ENCODE results near the gene SLC25A48.

SLC25A48 gene

GRCh38 chr5:135830876-135831275 lies 3.6 kb upstream of the SLC25A48 start:
- Histone ChIP-seq H3K4me3 (ENCODE audit: low read length) (no peak overlapping the region), H3K9me3 (ENCODE audit: control insufficient read depth, insufficient read depth, low read length) (no peaks in the 10 kb centered on the region), H4K20me1 (ENCODE audit: control insufficient read depth, insufficient read depth, low read depth, low read length) (no peaks in the 10 kb centered on the region), H3F3A (ENCODE audit: control insufficient read depth, insufficient read depth) (no peaks in the 10 kb centered on the region), H3K27me3 (ENCODE audit: control insufficient read depth, low read length) (no peaks in the 10 kb centered on the region), H3K9me2 (replicated peaks; ENCODE audit: control insufficient read depth, low read length) (no peaks in the 10 kb centered on the region), H3K27ac (ENCODE audit: low read depth, low read length) (no peak overlapping the region), H3K79me2 (ENCODE audit: control insufficient read depth, low read length) (no peaks in the 10 kb centered on the region), H3K36me3 (ENCODE audit: control insufficient read depth, low read length) (no peaks in the 10 kb centered on the region), H3K4me1 (ENCODE audit: control insufficient read depth, low read length) (no peaks in the 10 kb centered on the region), H3K4me2 (ENCODE audit: low read length) (no peak overlapping the region)
- TF ChIP-seq EZH2phosphoT487 (IDR thresholded peaks at IDR 0.05; ENCODE audit: borderline replicate concordance, low read length) (no peak), CTCF (IDR thresholded peaks at IDR 0.05; ENCODE audit: low read depth, low read length, poor library complexity, severe bottlenecking) (no peak)

GRCh38 chr5:135831439-135831838 lies 3.0 kb upstream of the SLC25A48 start:
- TF ChIP-seq CTCF (IDR thresholded peaks at IDR 0.05; ENCODE audit: low read depth, low read length, poor library complexity, severe bottlenecking) (no peak), EZH2phosphoT487 (IDR thresholded peaks at IDR 0.05; ENCODE audit: borderline replicate concordance, low read length) (no peak)
- Histone ChIP-seq H3K9me2 (replicated peaks; ENCODE audit: control insufficient read depth, low read length) (no peaks in the 10 kb centered on the region), H4K20me1 (ENCODE audit: control insufficient read depth, insufficient read depth, low read depth, low read length) (no peaks in the 10 kb centered on the region), H3K27ac (ENCODE audit: low read depth, low read length) (no peak overlapping the region), H3K27me3 (ENCODE audit: control insufficient read depth, low read length) (no peaks in the 10 kb centered on the region), H3K9me3 (ENCODE audit: control insufficient read depth, insufficient read depth, low read length) (no peaks in the 10 kb centered on the region), H3K79me2 (ENCODE audit: control insufficient read depth, low read length) (no peaks in the 10 kb centered on the region), H3F3A (ENCODE audit: control insufficient read depth, insufficient read depth) (no peaks in the 10 kb centered on the region), H3K4me1 (ENCODE audit: control insufficient read depth, low read length) (no peaks in the 10 kb centered on the region), H3K4me2 (ENCODE audit: low read length) (no peak overlapping the region), H3K4me3 (ENCODE audit: low read length) (no peak overlapping the region), H3K36me3 (ENCODE audit: control insufficient read depth, low read length) (no peaks in the 10 kb centered on the region)

DNA sequence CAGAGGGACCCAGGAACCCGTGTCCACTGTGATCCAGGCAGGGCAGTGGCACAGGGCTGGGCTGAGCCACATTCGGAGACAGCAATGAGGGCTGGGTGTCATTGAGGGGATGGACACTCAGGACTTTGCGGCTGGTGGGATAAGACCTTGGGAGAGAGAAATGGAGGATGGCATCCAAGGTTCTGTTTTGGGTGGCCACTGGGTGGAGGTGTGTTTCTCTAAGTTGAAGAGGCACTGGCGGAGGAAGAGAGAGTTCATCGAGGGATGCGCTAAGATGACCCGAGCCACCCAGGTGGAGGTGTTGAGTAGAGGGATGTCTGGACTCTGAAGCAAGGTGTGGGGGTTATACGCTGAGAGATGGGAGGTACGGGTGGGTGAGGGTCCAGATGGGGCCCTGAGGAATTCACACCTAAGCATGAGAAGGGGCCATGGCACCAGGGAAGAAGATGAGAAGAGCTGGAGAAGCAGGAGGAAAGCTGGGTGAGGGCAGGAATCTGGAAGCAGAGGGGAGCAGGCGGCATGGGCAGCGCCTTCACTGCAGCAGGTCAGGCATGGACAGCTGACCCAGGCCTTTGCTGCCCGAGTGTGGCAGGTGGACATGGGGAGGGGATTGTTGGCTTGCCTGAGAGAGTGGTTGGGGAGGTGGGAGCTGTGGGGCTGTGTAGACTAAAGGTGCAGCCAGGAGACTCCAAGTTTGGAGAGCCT lies 2.5 kb upstream of the SLC25A48 start:
- no peak overlapping the region for H3K27ac ChIP-seq (ENCODE audit: low read depth, low read length)
- H3K9me3 ChIP-seq (ENCODE audit: control insufficient read depth, insufficient read depth, low read length), result no peaks in the 10 kb centered on the region
- no peaks in the 10 kb centered on the region for H3K36me3 ChIP-seq (ENCODE audit: control insufficient read depth, low read length)
- H3F3A ChIP-seq (ENCODE audit: control insufficient read depth, insufficient read depth), result no peaks in the 10 kb centered on the region
- no peaks in the 10 kb centered on the region for H3K4me1 ChIP-seq (ENCODE audit: control insufficient read depth, low read length)
- H3K4me3 ChIP-seq (ENCODE audit: low read length), result no peak overlapping the region
- no peaks in the 10 kb centered on the region for H3K79me2 ChIP-seq (ENCODE audit: control insufficient read depth, low read length)
- H3K9me2 ChIP-seq (replicated peaks; ENCODE audit: control insufficient read depth, low read length), result no peaks in the 10 kb centered on the region
- H3K27me3 ChIP-seq (ENCODE audit: control insufficient read depth, low read length), result no peaks in the 10 kb centered on the region
- TF ChIP-seq EZH2phosphoT487 (IDR thresholded peaks at IDR 0.05; ENCODE audit: borderline replicate concordance, low read length) (no peak), CTCF (IDR thresholded peaks at IDR 0.05; ENCODE audit: low read depth, low read length, poor library complexity, severe bottlenecking) (no peak)
- no peaks in the 10 kb centered on the region for H4K20me1 ChIP-seq (ENCODE audit: control insufficient read depth, insufficient read depth, low read depth, low read length)
- H3K4me2 ChIP-seq (ENCODE audit: low read length), result no peak overlapping the region

Measured in DOHH2 (cell line).